K562 (cell line): ENCODE measurements around the gene MAST4. TPM values are rescaled to one million over a fixed set of nuclear protein-coding genes. Genes with fewer than 3 reads are reported as not detected.

Experiments
- ATAC-seq: fragments of 200-7000 bp; cut with Tn5 transposase; 3 replicates; pipeline ENCODE4 v1.9.1; 2020; ENCODE audit warnings: moderate library complexity
- BruUV-seq: library from RNA; stranded (reverse); fragments of 400-500 nt; replicated peaks from 2 replicates; lab custom pipeline; 2021; lab: Mats Ljungman, UMichigan
- CTCF ChIA-PET: fragments of 300-600 bp; formaldehyde crosslinking; extraction: SDS; loops from one replicate; lab custom pipeline; 2021; ENCODE audit warnings: low intra/inter-chr PET ratio; lab: Yijun Ruan, JAX
- POLR2A ChIA-PET: fragments of 300-600, 350-650 bp; sonication (Branson Sonifier 250); formaldehyde crosslinking; extraction: SDS; loops from one replicate; lab custom pipeline; 2021; ENCODE audit warnings: antibody characterized with exemption, inconsistent platforms; lab: Yijun Ruan, JAX
- DNase-seq, 4 experiments: peaks; one replicate each; pipeline versions ENCODE4 v3.0.0 to v3.0.0-alpha.2; 2011 to 2018; ENCODE audit warnings: low spot score in 3 of 4, mixed read lengths in 3 of 4; ENCODE audit errors: extremely low read depth in 1 of 4
- FAIRE-seq: peaks from 2 replicates; lab custom pipeline; 2011; peaks lifted over from hg19 to GRCh38; lab: Jason Lieb, UNC
- H2AFZ ChIP-seq: 2 replicates; pipeline ENCODE4 v1.6.0; 2011; ENCODE audit warnings: low read depth, low read length, control low read depth, inconsistent platforms
- H3K27ac ChIP-seq: fragments of 200-600 bp; 3 replicates; pipeline ENCODE4 v1.8.0; 2011; ENCODE audit warnings: low read depth, mild to moderate bottlenecking, control low read depth, inconsistent platforms, low read length, moderate library complexity, mixed read lengths; ENCODE audit errors: extremely low read depth
- H3K27me3 ChIP-seq, 2 experiments: fragments of 300-600 bp in 1 of 2; 2 replicates in 1 of 2; 3 replicates in 1 of 2; pipeline versions ENCODE4 v1.6.0 to v1.8.0; 2011; ENCODE audit warnings: inconsistent platforms in 2 of 2, low read length in 2 of 2, mild to moderate bottlenecking in 1 of 2, mixed read lengths in 1 of 2, moderate library complexity in 1 of 2; ENCODE audit not compliant: control insufficient read depth in 2 of 2, insufficient read depth in 2 of 2
- H3K36me3 ChIP-seq: fragments of 300-600 bp; 3 replicates; pipeline ENCODE4 v1.8.0; 2011; ENCODE audit warnings: mild to moderate bottlenecking, low read length, inconsistent platforms; ENCODE audit not compliant: control insufficient read depth, insufficient read depth
- H3K4me1 ChIP-seq, 2 experiments: fragments of 200-600 bp in 1 of 2; replicated peaks in 1 of 2; 2 replicates in 1 of 2; 3 replicates in 1 of 2; pipeline versions ENCODE4 v1.5.1 to v1.8.0; 2011; ENCODE audit warnings: inconsistent platforms in 2 of 2, low read length in 2 of 2, mild to moderate bottlenecking in 1 of 2, mixed read lengths in 1 of 2, moderate library complexity in 1 of 2; ENCODE audit not compliant: control insufficient read depth in 2 of 2, insufficient read depth in 2 of 2
- H3K4me2 ChIP-seq: 2 replicates; pipeline ENCODE4 v1.6.1; 2011; ENCODE audit warnings: low read length, control low read depth, inconsistent platforms, mixed read lengths; ENCODE audit not compliant: insufficient read depth
- H3K4me3 ChIP-seq: fragments of 200-600 bp; sonication (generic), shearing (Covaris generic); 2 replicates; pipeline ENCODE4 v1.5.1; 2016; ENCODE audit warnings: control low read depth, inconsistent platforms
- H3K79me2 ChIP-seq: fragments of 200-600 bp; 3 replicates; pipeline ENCODE4 v1.8.0; 2011; ENCODE audit warnings: low read length, inconsistent platforms; ENCODE audit not compliant: control insufficient read depth, insufficient read depth
- H3K9ac ChIP-seq, 2 experiments: 2 replicates each; pipeline versions ENCODE4 v1.6.0 to v1.6.1; 2011; ENCODE audit warnings: low read depth in 2 of 2, low read length in 2 of 2, control low read depth in 1 of 2, inconsistent platforms in 1 of 2, mild to moderate bottlenecking in 1 of 2, mixed read lengths in 1 of 2; ENCODE audit not compliant: insufficient read depth in 1 of 2
- H3K9me1 ChIP-seq: one replicate; pipeline ENCODE4 v1.6.0; 2011; ENCODE audit warnings: inconsistent platforms, mild to moderate bottlenecking, low read length, moderate library complexity; ENCODE audit not compliant: control insufficient read depth, insufficient read depth
- H3K9me3 ChIP-seq: replicated peaks from 2 replicates; pipeline ENCODE4 v1.5.1; 2011; ENCODE audit warnings: low read depth, low read length, inconsistent platforms; ENCODE audit not compliant: control insufficient read depth, insufficient read depth
- H4K20me1 ChIP-seq: replicated peaks from 2 replicates; pipeline ENCODE4 v1.6.1; 2011; ENCODE audit warnings: low read length, inconsistent platforms, mixed read lengths; ENCODE audit not compliant: control insufficient read depth, insufficient read depth
- ARID1B ChIP-seq: fragments of 450-650 bp; IDR thresholded peaks from 2 replicates; pipeline ENCODE4 v1.6.1; 2016; ENCODE audit warnings: antibody characterized with exemption, mild to moderate bottlenecking, inconsistent platforms
- E2F6 ChIP-seq, 2 experiments: IDR thresholded peaks; 2 replicates each; pipeline ENCODE4 v1.6.1; 2011; ENCODE audit warnings: borderline replicate concordance in 1 of 2, control low read depth in 1 of 2, low read depth in 1 of 2, low read length in 1 of 2, mild to moderate bottlenecking in 1 of 2, mixed read lengths in 1 of 2, moderate library complexity in 1 of 2; ENCODE audit not compliant: insufficient read depth in 1 of 2, insufficient read length in 1 of 2, poor library complexity in 1 of 2, severe bottlenecking in 1 of 2; ENCODE audit errors: extremely low read depth in 1 of 2
- GATAD2A ChIP-seq: fragments of 450-650 bp; IDR thresholded peaks from 2 replicates; pipeline ENCODE4 v1.6.1; 2017
- HBP1 ChIP-seq: fragments of 450-650 bp; formaldehyde crosslinking; IDR thresholded peaks from 2 replicates; pipeline ENCODE4 v1.4.0; 2022; ENCODE audit warnings: missing genetic modification characterization
- HMG20B ChIP-seq: fragments of 250-450 bp; sonication (Bioruptor Pico); IDR thresholded peaks from 2 replicates; pipeline ENCODE4 v1.5.0; 2021; ENCODE audit warnings: mild to moderate bottlenecking
- KDM5B ChIP-seq: fragments of 200-600 bp; sonication (generic); IDR thresholded peaks from 2 replicates; pipeline ENCODE4 v1.6.1; 2012; ENCODE audit warnings: low read depth, mild to moderate bottlenecking, moderate library complexity, low read length, control low read depth, inconsistent platforms; ENCODE audit not compliant: insufficient replicate concordance
- KLF13 ChIP-seq: fragments of 450-650 bp; IDR thresholded peaks from 2 replicates; pipeline ENCODE4 v1.6.1; 2016; ENCODE audit warnings: missing genetic modification characterization, low read depth, mild to moderate bottlenecking, missing compliant biosample characterization, moderate library complexity, borderline replicate concordance
- NKRF ChIP-seq: fragments of 450-650 bp; IDR thresholded peaks from 2 replicates; pipeline ENCODE4 v1.6.1; 2016; ENCODE audit warnings: borderline replicate concordance
- RBM17 ChIP-seq: fragments of 200-400 bp; formaldehyde crosslinking; IDR thresholded peaks from 2 replicates; pipeline ENCODE4 v1.6.1; 2017; ENCODE audit warnings: low read depth, mild to moderate bottlenecking, low read length, borderline replicate concordance
- RNF219 ChIP-seq: fragments of 250-450 bp; sonication (Bioruptor Pico); IDR thresholded peaks from 2 replicates; pipeline ENCODE4 v1.5.0; 2022; ENCODE audit warnings: mild to moderate bottlenecking
- SRF ChIP-seq, 2 experiments: fragments of 250-450, 450-650 bp in 1 of 2; sonication (Bioruptor Pico) in 1 of 2; sonication (generic) in 1 of 2; formaldehyde crosslinking; IDR thresholded peaks; 2 replicates each; pipeline versions ENCODE4 v1.5.0 to v1.5.1; 2020 to 2022; ENCODE audit warnings: mild to moderate bottlenecking in 1 of 2, missing genetic modification reagents in 1 of 2
- SRSF3 ChIP-seq: fragments of 200-400 bp; formaldehyde crosslinking; IDR thresholded peaks from 2 replicates; pipeline ENCODE4 v1.6.1; 2016; ENCODE audit warnings: mild to moderate bottlenecking, low read length, moderate library complexity; ENCODE audit not compliant: insufficient read depth
- ZNF398 ChIP-seq: fragments of 250-450 bp; sonication (Bioruptor Pico); IDR thresholded peaks from 2 replicates; pipeline ENCODE4 v1.8.0; 2021; ENCODE audit warnings: moderate library complexity, mild to moderate bottlenecking, inconsistent platforms
- WGBS: fragments of 100-300 bp; shearing (Covaris generic); methylation state at CpG from one replicate; pipeline ENCODE4 v1.1.6; 2016; ENCODE audit warnings: low coverage, mixed read lengths; ENCODE audit not compliant: insufficient coverage; ENCODE audit errors: missing lambda C conversion rate; 5-methylcytosine and 5-hydroxymethylcytosine counted together
- in situ Hi-C: fragments of 300-500 bp; cut with MboI; formaldehyde crosslinking; loops from 4 replicates; pipeline ENCODE4 v1.15.0; 2018; ENCODE audit warnings: inconsistent platforms, mixed read lengths
- intact Hi-C: fragments of 100-400 bp; cut with micrococcal nuclease; formaldehyde crosslinking; loops from 2 replicates; pipeline ENCODE4 v1.14.2; 2022
- polyA plus RNA-seq, 8 experiments: library from polyadenylated mRNA; depleted of rRNA in 4 of 8; stranded (reverse) in 5 of 8; unstranded in 3 of 8; fragments of >200 nt; fragmentation: Nextera tagmentation in 2 of 8; fragmentation: Illumina TruSeq in 1 of 8; extraction: Ambion mirVana in 2 of 8; extraction: Trizol in 1 of 8; gene quantifications; 2 replicates each; pipeline versions ENCODE4 v1.2.1 to v1.2.3, GENCODE V29; 2011 to 2014; ENCODE audit warnings: inconsistent platforms in 1 of 8, missing spikeins in 1 of 8
- total RNA-seq, 7 experiments: library from RNA; depleted of rRNA in 6 of 7; stranded (reverse); fragments of >200 nt in 6 of 7; fragmentation: Illumina TruSeq in 2 of 7; extraction: Trizol in 2 of 7; gene quantifications; 2 replicates each; pipeline versions ENCODE4 v1.2.1 to v1.2.3, GENCODE V29; 2011 to 2021; ENCODE audit warnings: low replicate concordance in 1 of 7

Gene MAST4
- total and polyA plus RNA-seq, 9 of the 15 experiments (the other 6 are each of a cell fraction or from before 2014, with no cell fraction given): 0.88 to 10.1 (median 5.2) TPM

- WGBS: 76% methylated on average over 2 of the region's 2 CpGs
- no peaks in the 10 kb centered on the region for H3K79me2 ChIP-seq
- ATAC-seq: no peak
- no peak for TF ChIP-seq RNF219 (CRISPR knock-in tag)
- no peak for TF ChIP-seq GATAD2A
- TF ChIP-seq KLF13 (tag): no peak
- no peak for TF ChIP-seq KDM5B
- TF ChIP-seq NKRF: no peak
- TF ChIP-seq ARID1B: no peak
- no peak for TF ChIP-seq E2F6 (IDR thresholded peaks at IDR 0.05; ENCODE audit: borderline replicate concordance in 1 of 2, extremely low read depth in 1 of 2, insufficient read depth in 1 of 2, insufficient read length in 1 of 2, low read depth in 1 of 2, low read length in 1 of 2, poor library complexity in 1 of 2, severe bottlenecking in 1 of 2)
- no peak for TF ChIP-seq RBM17
- TF ChIP-seq SRF (CRISPR knock-in tag; IDR thresholded peaks at IDR 0.05): no peak
- TF ChIP-seq HBP1 (CRISPR knock-in tag): no peak
- TF ChIP-seq HMG20B (CRISPR knock-in tag): no peak
- TF ChIP-seq SRSF3: no peak
- TF ChIP-seq ZNF398 (CRISPR knock-in tag): no peak
These were observed 557.1 kb downstream of the MAST4 start for GRCh38 chr5:67153292-67153691.

More at GRCh38 chr5:67153292-67153691, 557.1 kb downstream of the MAST4 start:
- Histone ChIP-seq H3K27me3 (no peaks in the 10 kb centered on the region), H3K4me2 (no peak overlapping the region), H3K4me1 (peaks cover 0 to 6% of the 10 kb centered on the region in 2 experiments; a peak in 2 of 5 replicates), H3K4me3 (no peak overlapping the region), H4K20me1 (no peaks in the 10 kb centered on the region), H2AFZ (no peak overlapping the region), H3K9me1 (no peaks in the 10 kb centered on the region), H3K27ac (no peak overlapping the region), H3K36me3 (peaks cover 11% of the 10 kb centered on the region), H3K9me3 (no peaks in the 10 kb centered on the region), H3K9ac (no peak overlapping the region)
- intact Hi-C loops (loop anchor here (5.0 kb wide), 1 partner anchor 341 kb away; no protein-coding TSS in a partner anchor), in situ Hi-C loops (no loop called here)
- ChIA-PET POLR2A (no interaction called here), CTCF (no interaction called here)
- DNase-seq (no peak), FAIRE-seq (no peak)
- BruUV-seq: no TSS peak
